HepG2 (cell line): ENCODE results near the gene PKP3. TPM values are rescaled to one million over a fixed set of nuclear protein-coding genes. Genes with fewer than 3 reads are reported as not detected.

Experiments
- BCL6 ChIP-seq: IDR thresholded peaks from 2 replicates; pipeline ENCODE4 v1.6.1; 2016; ENCODE audit warnings: missing genetic modification reagents, missing compliant biosample characterization
- EHMT2 ChIP-seq: fragments of 200-600 bp; sonication (generic); IDR thresholded peaks from 2 replicates; pipeline ENCODE4 v1.7.0; 2017; ENCODE audit warnings: antibody characterized with exemption, low read depth, low read length, borderline replicate concordance
- GZF1 ChIP-seq: sonication (generic); formaldehyde crosslinking; IDR thresholded peaks from 2 replicates; pipeline ENCODE4 v1.5.1; 2020; ENCODE audit warnings: mild to moderate bottlenecking, missing genetic modification reagents
- KDM2A ChIP-seq: sonication (generic); formaldehyde crosslinking; IDR thresholded peaks from 2 replicates; pipeline ENCODE4 v1.4.0; 2020; ENCODE audit warnings: low read depth, missing genetic modification reagents, borderline replicate concordance
- MAX ChIP-seq: IDR thresholded peaks from 2 replicates; pipeline ENCODE4 v1.6.1; 2012; ENCODE audit warnings: inconsistent platforms
- MBD4 ChIP-seq: IDR thresholded peaks from 2 replicates; pipeline ENCODE4 v1.6.1; 2012; ENCODE audit warnings: low read length, inconsistent platforms, borderline replicate concordance
- NCOA1 ChIP-seq: sonication (generic); formaldehyde crosslinking; IDR thresholded peaks from 2 replicates; pipeline ENCODE4 v1.9.0; 2021; ENCODE audit warnings: missing genetic modification reagents
- SP4 ChIP-seq: sonication (generic); formaldehyde crosslinking; IDR thresholded peaks from 2 replicates; pipeline ENCODE4 v1.8.1; 2023; ENCODE audit warnings: mild to moderate bottlenecking, missing genetic modification reagents
- SRY ChIP-seq: sonication (generic); formaldehyde crosslinking; IDR thresholded peaks from 2 replicates; pipeline ENCODE4 v1.8.0; 2022; ENCODE audit warnings: mild to moderate bottlenecking, missing genetic modification reagents
- UBTF ChIP-seq: sonication (generic); formaldehyde crosslinking; IDR thresholded peaks from 2 replicates; pipeline ENCODE4 v1.4.0; 2020; ENCODE audit warnings: mild to moderate bottlenecking, missing genetic modification reagents
- ZFY ChIP-seq: sonication (generic); formaldehyde crosslinking; IDR thresholded peaks from 2 replicates; pipeline ENCODE4 v1.4.0; 2020; ENCODE audit warnings: missing genetic modification reagents
- ZNF235 ChIP-seq: sonication (generic); formaldehyde crosslinking; IDR thresholded peaks from 2 replicates; pipeline ENCODE4 v1.8.1; 2023; ENCODE audit warnings: mild to moderate bottlenecking, missing genetic modification reagents, borderline replicate concordance
- ZNF256 ChIP-seq: sonication (generic); formaldehyde crosslinking; conservative IDR thresholded peaks from 2 replicates; pipeline ENCODE4 v1.4.0; 2020; ENCODE audit warnings: missing genetic modification reagents
- ZNF264 ChIP-seq: sonication (generic); formaldehyde crosslinking; IDR thresholded peaks from 2 replicates; pipeline ENCODE4 v1.4.0; 2020; ENCODE audit warnings: missing genetic modification reagents
- ZNF44 ChIP-seq: sonication (generic); formaldehyde crosslinking; IDR thresholded peaks from 2 replicates; pipeline ENCODE4 v1.5.1; 2020; ENCODE audit warnings: mild to moderate bottlenecking, missing genetic modification reagents
- ZNF549 ChIP-seq: sonication (generic); formaldehyde crosslinking; IDR thresholded peaks from 2 replicates; pipeline ENCODE4 v1.5.0; 2020; ENCODE audit warnings: missing genetic modification reagents
- ZNF570 ChIP-seq: sonication (generic); formaldehyde crosslinking; IDR thresholded peaks from 2 replicates; pipeline ENCODE4 v1.4.0; 2020; ENCODE audit warnings: mild to moderate bottlenecking, missing genetic modification reagents, borderline replicate concordance
- ZNF629 ChIP-seq: sonication (generic); formaldehyde crosslinking; conservative IDR thresholded peaks from 2 replicates; pipeline ENCODE4 v1.5.0; 2020; ENCODE audit warnings: missing genetic modification reagents
- ZNF724P ChIP-seq: sonication (generic); formaldehyde crosslinking; IDR thresholded peaks from 2 replicates; pipeline ENCODE4 v1.8.0; 2022; ENCODE audit warnings: missing genetic modification reagents, borderline replicate concordance
- ZNF878 ChIP-seq: sonication (generic); formaldehyde crosslinking; IDR thresholded peaks from 2 replicates; pipeline ENCODE4 v1.8.1; 2023; ENCODE audit warnings: mild to moderate bottlenecking, missing genetic modification reagents, moderate library complexity
- ZSCAN25 ChIP-seq: sonication (generic); formaldehyde crosslinking; IDR thresholded peaks from 2 replicates; pipeline ENCODE4 v1.8.0; 2022; ENCODE audit warnings: mild to moderate bottlenecking, missing genetic modification reagents
- polyA plus RNA-seq, 8 experiments: library from polyadenylated mRNA; depleted of rRNA in 3 of 8; stranded (reverse) in 7 of 8; unstranded in 1 of 8; fragments of >200 nt; fragmentation: Illumina TruSeq in 4 of 8; extraction: Trizol in 4 of 8; gene quantifications; 2 replicates each; pipeline versions ENCODE4 v1.2.1 to v1.2.3, GENCODE V29; 2011 to 2016; ENCODE audit warnings: low read depth in 4 of 8, missing spikeins in 1 of 8, mixed read lengths in 1 of 8; ENCODE audit not compliant: insufficient read depth in 1 of 8
- total RNA-seq, 5 experiments: library from RNA; depleted of rRNA; stranded (reverse); fragments of >200 nt; fragmentation: Illumina TruSeq; extraction: Trizol; gene quantifications; 2 replicates each; pipeline ENCODE4 v1.2.3, GENCODE V29; 2016; ENCODE audit warnings: low read depth in 1 of 5
- TF ChIP-seq, protein P1 (sequence below): sonication (generic); formaldehyde crosslinking; IDR thresholded peaks from 2 replicates; pipeline ENCODE4 v1.8.1; 2022; ENCODE audit warnings: mild to moderate bottlenecking, missing genetic modification reagents
- TF ChIP-seq, protein P2 (sequence below): sonication (generic); formaldehyde crosslinking; IDR thresholded peaks from 2 replicates; pipeline ENCODE4 v1.4.0; 2020; ENCODE audit warnings: mild to moderate bottlenecking, missing genetic modification reagents
- TF ChIP-seq, protein P3 (sequence below): sonication (generic); formaldehyde crosslinking; IDR thresholded peaks from 2 replicates; pipeline ENCODE4 v1.4.0; 2020; ENCODE audit warnings: missing genetic modification reagents, mild to moderate bottlenecking, borderline replicate concordance
- TF ChIP-seq, protein P4 (sequence below): sonication (generic); formaldehyde crosslinking; IDR thresholded peaks from 2 replicates; pipeline ENCODE4 v1.8.1; 2023; ENCODE audit warnings: mild to moderate bottlenecking, missing genetic modification reagents

Gene PKP3
- total and polyA plus RNA-seq, 2 of the 13 experiments (the other 11 are each of a cell fraction or from before 2014, with no cell fraction given): 18.0 to 28.7 TPM

- TF ChIP-seq, protein P1, sequence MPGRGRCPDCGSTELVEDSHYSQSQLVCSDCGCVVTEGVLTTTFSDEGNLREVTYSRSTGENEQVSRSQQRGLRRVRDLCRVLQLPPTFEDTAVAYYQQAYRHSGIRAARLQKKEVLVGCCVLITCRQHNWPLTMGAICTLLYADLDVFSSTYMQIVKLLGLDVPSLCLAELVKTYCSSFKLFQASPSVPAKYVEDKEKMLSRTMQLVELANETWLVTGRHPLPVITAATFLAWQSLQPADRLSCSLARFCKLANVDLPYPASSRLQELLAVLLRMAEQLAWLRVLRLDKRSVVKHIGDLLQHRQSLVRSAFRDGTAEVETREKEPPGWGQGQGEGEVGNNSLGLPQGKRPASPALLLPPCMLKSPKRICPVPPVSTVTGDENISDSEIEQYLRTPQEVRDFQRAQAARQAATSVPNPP: no peak
- TF ChIP-seq ZNF235 (CRISPR knock-in tag) (no peak), SRY (CRISPR knock-in tag) (no peak), ZNF570 (CRISPR knock-in tag) (no peak), NCOA1 (CRISPR knock-in tag) (no peak), ZNF629 (CRISPR knock-in tag) (no peak), BCL6 (no peak), ZNF264 (CRISPR knock-in tag) (no peak), MAX (peak; percentile 20; the same call in 1 of the 2 replicates), ZNF724P (CRISPR knock-in tag) (no peak), MBD4 (no peak), ZSCAN25 (CRISPR knock-in tag) (no peak), ZNF256 (no peak), ZFY (no peak), GZF1 (CRISPR knock-in tag) (no peak), KDM2A (peak; percentile 43; the same call in 1 of the 2 replicates), UBTF (0 out of 2 replicates have a peak, but pooled peaks have one; percentile 14), ZNF549 (CRISPR knock-in tag) (no peak), SP4 (CRISPR knock-in tag) (0 out of 2 replicates have a peak, but pooled peaks have one; percentile 33), ZNF878 (CRISPR knock-in tag) (no peak), ZNF44 (no peak), EHMT2 (no peak)
- TF ChIP-seq, protein P2, sequence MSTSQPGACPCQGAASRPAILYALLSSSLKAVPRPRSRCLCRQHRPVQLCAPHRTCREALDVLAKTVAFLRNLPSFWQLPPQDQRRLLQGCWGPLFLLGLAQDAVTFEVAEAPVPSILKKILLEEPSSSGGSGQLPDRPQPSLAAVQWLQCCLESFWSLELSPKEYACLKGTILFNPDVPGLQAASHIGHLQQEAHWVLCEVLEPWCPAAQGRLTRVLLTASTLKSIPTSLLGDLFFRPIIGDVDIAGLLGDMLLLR (CRISPR knock-in tag): no peak
- TF ChIP-seq, protein P3, sequence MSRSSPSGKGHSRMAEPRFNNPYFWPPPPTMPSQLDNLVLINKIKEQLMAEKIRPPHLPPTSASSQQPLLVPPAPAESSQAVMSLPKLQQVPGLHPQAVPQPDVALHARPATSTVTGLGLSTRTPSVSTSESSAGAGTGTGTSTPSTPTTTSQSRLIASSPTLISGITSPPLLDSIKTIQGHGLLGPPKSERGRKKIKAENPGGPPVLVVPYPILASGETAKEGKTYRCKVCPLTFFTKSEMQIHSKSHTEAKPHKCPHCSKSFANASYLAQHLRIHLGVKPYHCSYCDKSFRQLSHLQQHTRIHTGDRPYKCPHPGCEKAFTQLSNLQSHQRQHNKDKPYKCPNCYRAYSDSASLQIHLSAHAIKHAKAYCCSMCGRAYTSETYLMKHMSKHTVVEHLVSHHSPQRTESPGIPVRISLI: no peak
- TF ChIP-seq, protein P4, sequence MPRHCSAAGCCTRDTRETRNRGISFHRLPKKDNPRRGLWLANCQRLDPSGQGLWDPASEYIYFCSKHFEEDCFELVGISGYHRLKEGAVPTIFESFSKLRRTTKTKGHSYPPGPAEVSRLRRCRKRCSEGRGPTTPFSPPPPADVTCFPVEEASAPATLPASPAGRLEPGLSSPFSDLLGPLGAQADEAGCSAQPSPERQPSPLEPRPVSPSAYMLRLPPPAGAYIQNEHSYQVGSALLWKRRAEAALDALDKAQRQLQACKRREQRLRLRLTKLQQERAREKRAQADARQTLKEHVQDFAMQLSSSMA: no peak
Observed at GRCh38 chr11:441418-442274, 47.6 kb downstream of the PKP3 start, which contains the start of gene ANO9 (continued).
